A673 (cell line): ENCODE measurements around the gene NEAT1. TPM values are rescaled to one million over a fixed set of nuclear protein-coding genes. Genes with fewer than 3 reads are reported as not detected.

ENCODE experiments used
- BruUV-seq: library from RNA; stranded (reverse); fragments of 400-500 nt; replicated peaks from 2 replicates; lab custom pipeline; 2021; lab: Mats Ljungman, UMichigan
- CTCF ChIA-PET: fragments of 300-600 bp; sonication (Branson Sonifier 250); formaldehyde crosslinking; loops from one replicate; lab custom pipeline; 2022; ENCODE audit warnings: antibody characterized with exemption; lab: Charles Lee
- POLR2A ChIA-PET: fragments of 300-600 bp; sonication (Branson Sonifier 250); formaldehyde crosslinking; loops from one replicate; lab custom pipeline; 2022; ENCODE audit warnings: antibody characterized with exemption; ENCODE audit not compliant: low non-redundant PET; lab: Charles Lee
- DNase-seq: peaks from one replicate; pipeline ENCODE4 v3.0.0-alpha.2; 2015; ENCODE audit warnings: low spot score
- H3K27ac ChIP-seq: fragments of 200-600 bp; sonication (generic); 2 replicates; pipeline ENCODE4 v1.5.1; 2016; ENCODE audit warnings: mixed run types, low read depth, mild to moderate bottlenecking, mixed read lengths, antibody characterized with exemption, low read length; ENCODE audit not compliant: poor library complexity, severe bottlenecking
- H3K27me3 ChIP-seq: fragments of 200-600 bp; sonication (generic); replicated peaks from 2 replicates; pipeline ENCODE4 v1.6.1; 2017; ENCODE audit warnings: mixed run types, low read depth, mild to moderate bottlenecking, mixed read lengths, antibody characterized with exemption, low read length; ENCODE audit not compliant: insufficient read depth, poor library complexity
- H3K36me3 ChIP-seq: fragments of 200-600 bp; sonication (generic); 2 replicates; pipeline ENCODE4 v1.6.1; 2016; ENCODE audit warnings: mixed run types, mild to moderate bottlenecking, mixed read lengths, antibody characterized with exemption, low read length; ENCODE audit not compliant: insufficient read depth, poor library complexity, severe bottlenecking
- H3K4me1 ChIP-seq: fragments of 200-600 bp; sonication (generic); 2 replicates; pipeline ENCODE4 v1.6.1; 2017; ENCODE audit warnings: mixed run types, mild to moderate bottlenecking, mixed read lengths, antibody characterized with exemption, low read length; ENCODE audit not compliant: insufficient read depth, poor library complexity, severe bottlenecking
- H3K4me3 ChIP-seq: fragments of 200-600 bp; sonication (generic); 2 replicates; pipeline ENCODE4 v1.5.1; 2016; ENCODE audit warnings: low read depth, mixed run types, mild to moderate bottlenecking, mixed read lengths, low read length; ENCODE audit not compliant: poor library complexity, severe bottlenecking
- H3K9me3 ChIP-seq: fragments of 200-600 bp; sonication (generic); 2 replicates; pipeline ENCODE4 v1.6.1; 2016; ENCODE audit warnings: mixed run types, low read depth, mild to moderate bottlenecking, mixed read lengths, antibody characterized with exemption, low read length; ENCODE audit not compliant: poor library complexity, severe bottlenecking
- EZH2 ChIP-seq: fragments of 200-600 bp; sonication (generic); IDR thresholded peaks from 2 replicates; pipeline ENCODE4 v1.6.1; 2017; ENCODE audit warnings: borderline replicate concordance, low read depth, mild to moderate bottlenecking, mixed read lengths, antibody characterized with exemption, low read length; ENCODE audit not compliant: poor library complexity, severe bottlenecking
- intact Hi-C: fragments of 100-400 bp; cut with micrococcal nuclease; formaldehyde crosslinking; loops from one replicate; pipeline ENCODE4 v1.10.0; 2022; ENCODE audit not compliant: unreplicated experiment
- total RNA-seq: library from RNA; stranded (reverse); gene quantifications from 2 replicates; pipeline ENCODE4 v1.2.3, GENCODE V29; 2021
- TF ChIP-seq, protein P1 (sequence below): fragments of 300-800, 200-600 bp; sonication (generic); conservative IDR thresholded peaks from 2 replicates; pipeline ENCODE4 v1.5.1; 2017; ENCODE audit warnings: low read depth, mild to moderate bottlenecking, antibody characterized with exemption, low read length, moderate library complexity, mixed read lengths

The NEAT1 gene
- total RNA-seq, 1 experiment from 2014 or later, result 196 TPM

DNA sequence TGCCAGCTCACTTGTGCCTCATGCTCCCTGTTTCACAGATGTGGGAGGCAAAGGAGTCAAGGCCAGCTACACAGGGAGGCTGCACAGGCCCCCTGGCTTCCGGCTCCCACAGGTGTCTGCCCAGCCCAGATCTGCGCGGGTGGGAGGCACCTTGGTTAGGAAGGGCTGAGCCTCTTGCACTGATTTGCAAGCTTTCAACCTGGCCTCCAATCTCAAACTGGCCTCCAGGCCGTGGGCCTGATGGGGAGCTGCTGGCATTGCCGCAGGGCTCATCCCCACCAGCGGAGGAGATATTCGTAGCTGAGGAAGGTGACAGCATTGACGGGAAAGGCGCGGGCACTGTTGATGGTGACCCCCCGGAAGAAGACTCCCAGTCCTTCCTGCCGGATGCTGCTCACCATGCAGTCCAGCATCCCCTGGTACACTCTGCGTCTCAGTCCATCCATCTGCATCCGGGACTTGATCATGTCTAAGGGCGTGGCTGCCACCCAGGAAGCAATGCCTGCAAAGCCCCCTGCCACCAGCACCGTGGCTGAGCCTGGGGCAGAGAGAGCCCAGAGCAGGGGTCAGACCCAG, 46.4 kb upstream of the NEAT1 start:
- no TSS peak for BruUV-seq
- ChIA-PET POLR2A (interaction anchor here (0.7 kb wide), 1 partner anchor 130 kb away, joined by 7 read pairs; no protein-coding TSS in a partner anchor), CTCF (interaction anchor here (0.6 to 0.7 kb wide), 2 partner anchors 10 to 388 kb away, joined by 4 to 10 read pairs; partner anchors contain the start of gene FRMD8)
- Histone ChIP-seq H3K27me3 (no peaks in the 10 kb centered on the region), H3K36me3 (no peaks in the 10 kb centered on the region), H3K4me3 (no peak overlapping the region), H3K9me3 (no peaks in the 10 kb centered on the region), H3K4me1 (no peaks in the 10 kb centered on the region), H3K27ac (no peak overlapping the region)
- intact Hi-C loops, result no loop called here
- TF ChIP-seq, protein P1, sequence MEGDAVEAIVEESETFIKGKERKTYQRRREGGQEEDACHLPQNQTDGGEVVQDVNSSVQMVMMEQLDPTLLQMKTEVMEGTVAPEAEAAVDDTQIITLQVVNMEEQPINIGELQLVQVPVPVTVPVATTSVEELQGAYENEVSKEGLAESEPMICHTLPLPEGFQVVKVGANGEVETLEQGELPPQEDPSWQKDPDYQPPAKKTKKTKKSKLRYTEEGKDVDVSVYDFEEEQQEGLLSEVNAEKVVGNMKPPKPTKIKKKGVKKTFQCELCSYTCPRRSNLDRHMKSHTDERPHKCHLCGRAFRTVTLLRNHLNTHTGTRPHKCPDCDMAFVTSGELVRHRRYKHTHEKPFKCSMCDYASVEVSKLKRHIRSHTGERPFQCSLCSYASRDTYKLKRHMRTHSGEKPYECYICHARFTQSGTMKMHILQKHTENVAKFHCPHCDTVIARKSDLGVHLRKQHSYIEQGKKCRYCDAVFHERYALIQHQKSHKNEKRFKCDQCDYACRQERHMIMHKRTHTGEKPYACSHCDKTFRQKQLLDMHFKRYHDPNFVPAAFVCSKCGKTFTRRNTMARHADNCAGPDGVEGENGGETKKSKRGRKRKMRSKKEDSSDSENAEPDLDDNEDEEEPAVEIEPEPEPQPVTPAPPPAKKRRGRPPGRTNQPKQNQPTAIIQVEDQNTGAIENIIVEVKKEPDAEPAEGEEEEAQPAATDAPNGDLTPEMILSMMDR, result no peak
- no peak for TF ChIP-seq EZH2
- no peak for DNase-seq

DNA sequence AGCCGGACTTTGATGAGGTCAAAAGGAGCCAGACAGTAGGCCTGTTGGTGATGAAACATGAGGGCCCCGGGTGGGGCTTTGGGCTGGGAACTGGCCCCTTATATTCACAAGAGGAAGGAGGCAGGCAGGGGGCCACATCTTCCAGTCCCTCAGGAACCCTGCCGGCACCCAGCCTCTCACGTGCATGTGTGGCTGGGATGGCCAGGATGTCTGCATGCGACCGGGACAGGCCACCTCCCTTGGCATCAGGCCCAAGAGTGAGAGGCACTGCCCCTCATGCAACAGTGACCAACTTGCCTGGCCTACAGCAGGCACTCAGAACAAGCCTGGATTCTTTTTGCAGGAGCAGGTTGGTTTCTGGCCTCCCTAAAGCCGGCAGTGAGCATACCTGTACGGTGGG, 45.6 kb upstream of the NEAT1 start:
- Histone ChIP-seq H3K4me3 (no peak overlapping the region), H3K4me1 (peaks cover 6% of the 10 kb centered on the region), H3K9me3 (no peaks in the 10 kb centered on the region), H3K27ac (no peak overlapping the region), H3K36me3 (no peaks in the 10 kb centered on the region), H3K27me3 (no peaks in the 10 kb centered on the region)
- ChIA-PET CTCF (no interaction called here), POLR2A (no interaction called here)
- intact Hi-C loops, result no loop called here
- TF ChIP-seq, protein P1, result no peak
- no peak for TF ChIP-seq EZH2
- no TSS peak for BruUV-seq
- DNase-seq, result no peak

DNA sequence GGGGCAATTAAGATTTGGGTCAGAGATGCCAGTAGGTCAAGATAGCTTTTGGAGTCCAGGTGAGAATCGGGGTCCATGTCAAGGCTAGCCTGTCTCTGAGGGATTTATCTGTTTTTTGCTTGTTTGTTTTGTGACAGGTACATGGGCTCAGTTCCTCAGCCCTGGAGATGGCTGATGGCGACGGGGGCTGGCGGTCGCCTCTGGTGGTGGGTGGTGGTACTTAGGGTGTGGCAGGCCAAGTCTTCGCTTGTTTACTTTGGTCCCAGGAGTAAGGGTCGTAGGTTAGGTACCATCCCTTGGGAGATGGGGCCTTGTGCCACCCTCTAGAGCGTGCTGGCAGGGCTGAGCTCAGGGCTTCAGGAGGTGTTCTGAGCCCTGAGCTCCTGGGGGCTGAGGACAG, 44.8 kb upstream of the NEAT1 start:
- H3K9me3 ChIP-seq, result no peaks in the 10 kb centered on the region
- BruUV-seq, result no TSS peak
- H3K4me1 ChIP-seq, result peaks cover 13% of the 10 kb centered on the region
- H3K36me3 ChIP-seq, result no peaks in the 10 kb centered on the region
- H3K27me3 ChIP-seq, result no peaks in the 10 kb centered on the region
- POLR2A ChIA-PET, result no interaction called here
- H3K4me3 ChIP-seq, result no peak overlapping the region
- CTCF ChIA-PET, result no interaction called here
- DNase-seq, result no peak
- TF ChIP-seq EZH2, result no peak
- TF ChIP-seq, protein P1, result no peak
- no peak overlapping the region for H3K27ac ChIP-seq
- intact Hi-C loops, result no loop called here
